ENCODE data around the gene UMODL1.

DNA sequence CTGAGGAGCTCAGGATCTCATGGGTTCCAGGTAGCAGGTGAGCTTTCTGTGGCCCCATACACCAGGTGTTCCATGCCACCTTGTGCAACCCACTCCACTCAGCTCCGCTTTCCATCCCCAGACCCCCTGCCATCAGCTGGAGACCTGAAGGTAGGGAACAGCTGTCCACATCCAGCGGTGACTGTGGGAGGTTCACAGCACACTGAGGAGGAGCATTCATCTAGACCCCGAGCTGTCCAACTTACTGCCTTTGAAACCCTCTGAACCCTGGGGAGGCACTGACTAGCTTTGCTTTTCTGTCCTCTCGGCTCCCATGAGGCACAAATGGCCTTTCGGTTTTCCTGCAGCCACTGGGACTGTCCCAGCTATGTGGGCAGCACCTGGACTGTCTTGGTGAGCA is 119.9 kb downstream of the UMODL1 start:
- no peak for TF ChIP-seq POLR2A (IDR thresholded peaks at IDR 0.05)
- TF ChIP-seq, protein P1, sequence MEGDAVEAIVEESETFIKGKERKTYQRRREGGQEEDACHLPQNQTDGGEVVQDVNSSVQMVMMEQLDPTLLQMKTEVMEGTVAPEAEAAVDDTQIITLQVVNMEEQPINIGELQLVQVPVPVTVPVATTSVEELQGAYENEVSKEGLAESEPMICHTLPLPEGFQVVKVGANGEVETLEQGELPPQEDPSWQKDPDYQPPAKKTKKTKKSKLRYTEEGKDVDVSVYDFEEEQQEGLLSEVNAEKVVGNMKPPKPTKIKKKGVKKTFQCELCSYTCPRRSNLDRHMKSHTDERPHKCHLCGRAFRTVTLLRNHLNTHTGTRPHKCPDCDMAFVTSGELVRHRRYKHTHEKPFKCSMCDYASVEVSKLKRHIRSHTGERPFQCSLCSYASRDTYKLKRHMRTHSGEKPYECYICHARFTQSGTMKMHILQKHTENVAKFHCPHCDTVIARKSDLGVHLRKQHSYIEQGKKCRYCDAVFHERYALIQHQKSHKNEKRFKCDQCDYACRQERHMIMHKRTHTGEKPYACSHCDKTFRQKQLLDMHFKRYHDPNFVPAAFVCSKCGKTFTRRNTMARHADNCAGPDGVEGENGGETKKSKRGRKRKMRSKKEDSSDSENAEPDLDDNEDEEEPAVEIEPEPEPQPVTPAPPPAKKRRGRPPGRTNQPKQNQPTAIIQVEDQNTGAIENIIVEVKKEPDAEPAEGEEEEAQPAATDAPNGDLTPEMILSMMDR (IDR thresholded peaks at IDR 0.05), result no peak

Data from adrenal gland (tissue), 5 donors.